H9 (cell line): ENCODE data around the gene PTTG2. TPM values are rescaled to one million over a fixed set of nuclear protein-coding genes. Genes with fewer than 3 reads are reported as not detected.

Source experiments
- DNase-seq: peaks from one replicate; pipeline ENCODE4 v3.0.0-alpha.2; 2017
- H2AFZ ChIP-seq: one replicate; pipeline ENCODE4 v1.6.1; 2013; ENCODE audit warnings: mild to moderate bottlenecking, low read length, control low read depth, moderate library complexity
- H2AK5ac ChIP-seq: 2 replicates; pipeline ENCODE4 v1.6.1; 2013; ENCODE audit warnings: low read length, control low read depth, mixed read lengths; ENCODE audit not compliant: insufficient read length
- H2BK120ac ChIP-seq: one replicate; pipeline ENCODE4 v1.6.1; 2013; ENCODE audit warnings: low read depth, mild to moderate bottlenecking, low read length, control low read depth, inconsistent platforms; ENCODE audit not compliant: poor library complexity, severe bottlenecking
- H2BK12ac ChIP-seq: 2 replicates; pipeline ENCODE4 v1.6.1; 2013; ENCODE audit warnings: low read length, control low read depth, mixed read lengths, low read depth; ENCODE audit not compliant: insufficient read length
- H2BK15ac ChIP-seq: 2 replicates; pipeline ENCODE4 v1.6.1; 2013; ENCODE audit warnings: low read depth, low read length, control low read depth
- H2BK20ac ChIP-seq: one replicate; pipeline ENCODE4 v1.6.1; 2013; ENCODE audit warnings: low read depth, mild to moderate bottlenecking, low read length, control low read depth, inconsistent platforms; ENCODE audit not compliant: poor library complexity, severe bottlenecking
- H2BK5ac ChIP-seq: 2 replicates; pipeline ENCODE4 v1.6.1; 2013; ENCODE audit warnings: low read length, control low read depth, mixed read lengths; ENCODE audit not compliant: insufficient read length
- H3K14ac ChIP-seq: 2 replicates; pipeline ENCODE4 v1.6.1; 2013; ENCODE audit warnings: low read length, control low read depth; ENCODE audit not compliant: insufficient read depth
- H3K18ac ChIP-seq: 2 replicates; pipeline ENCODE4 v1.6.1; 2013; ENCODE audit warnings: low read depth, mild to moderate bottlenecking, mixed read lengths, low read length, control low read depth; ENCODE audit not compliant: insufficient read length
- H3K23ac ChIP-seq: 2 replicates; pipeline ENCODE4 v1.6.1; 2013; ENCODE audit warnings: low read length, control low read depth, mixed read lengths, low read depth; ENCODE audit not compliant: insufficient read length
- H3K23me2 ChIP-seq: 2 replicates; pipeline ENCODE4 v1.6.1; 2013; ENCODE audit warnings: low read depth, mild to moderate bottlenecking, mixed read lengths, low read length, control low read depth; ENCODE audit not compliant: insufficient read length, poor library complexity, severe bottlenecking
- H3K27ac ChIP-seq: 2 replicates; pipeline ENCODE4 v1.5.1; 2013; ENCODE audit warnings: low read length, control low read depth, mixed read lengths, low read depth; ENCODE audit not compliant: insufficient read length
- H3K27me3 ChIP-seq: 2 replicates; pipeline ENCODE4 v1.6.1; 2013; ENCODE audit warnings: low read length, control low read depth, inconsistent platforms; ENCODE audit not compliant: insufficient read depth
- H3K4ac ChIP-seq: 2 replicates; pipeline ENCODE4 v1.6.1; 2013; ENCODE audit warnings: low read depth, mild to moderate bottlenecking, control low read depth, inconsistent platforms, low read length, moderate library complexity
- H3K4me1 ChIP-seq: 2 replicates; pipeline ENCODE4 v1.6.1; 2013; ENCODE audit warnings: low read length, control low read depth, inconsistent platforms; ENCODE audit not compliant: insufficient read depth
- H3K4me2 ChIP-seq: 2 replicates; pipeline ENCODE4 v1.6.1; 2013; ENCODE audit warnings: low read length, control low read depth, mixed read lengths; ENCODE audit not compliant: insufficient read length, insufficient read depth
- H3K56ac ChIP-seq: 2 replicates; pipeline ENCODE4 v1.6.1; 2013; ENCODE audit warnings: low read depth, mild to moderate bottlenecking, mixed read lengths, low read length, control low read depth; ENCODE audit not compliant: insufficient read length
- H3K79me1 ChIP-seq: 2 replicates; pipeline ENCODE4 v1.6.1; 2013; ENCODE audit warnings: low read depth, mild to moderate bottlenecking, moderate library complexity, low read length, control low read depth, inconsistent platforms; ENCODE audit not compliant: insufficient read depth, poor library complexity, severe bottlenecking
- H3K79me2 ChIP-seq: 2 replicates; pipeline ENCODE4 v1.6.1; 2013; ENCODE audit warnings: low read length, control low read depth, inconsistent platforms; ENCODE audit not compliant: insufficient read depth
- H3K9ac ChIP-seq: 2 replicates; pipeline ENCODE4 v1.6.1; 2013; ENCODE audit warnings: low read length, control low read depth, mixed read lengths; ENCODE audit not compliant: insufficient read length; ENCODE audit errors: extremely low read depth
- H3K9me3 ChIP-seq: one replicate; pipeline ENCODE4 v1.6.1; 2013; ENCODE audit warnings: low read depth, low read length, inconsistent platforms; ENCODE audit not compliant: control insufficient read depth
- H3T11ph ChIP-seq: one replicate; pipeline ENCODE4 v1.6.1; 2013; ENCODE audit warnings: mild to moderate bottlenecking, low read length, control low read depth, inconsistent platforms
- H4K20me1 ChIP-seq: one replicate; pipeline ENCODE4 v1.6.1; 2013; ENCODE audit not compliant: control insufficient read depth, insufficient read length, insufficient read depth
- H4K5ac ChIP-seq: 2 replicates; pipeline ENCODE4 v1.6.1; 2013; ENCODE audit warnings: low read depth, mild to moderate bottlenecking, mixed read lengths, low read length, control low read depth; ENCODE audit not compliant: insufficient read length
- H4K8ac ChIP-seq: replicated peaks from 2 replicates; pipeline ENCODE4 v1.6.1; 2013; ENCODE audit warnings: low read length, control low read depth, mixed read lengths, low read depth; ENCODE audit not compliant: insufficient read length
- H4K91ac ChIP-seq: 2 replicates; pipeline ENCODE4 v1.6.1; 2013; ENCODE audit warnings: low read depth, mild to moderate bottlenecking, moderate library complexity, mixed read lengths, low read length, control low read depth; ENCODE audit not compliant: insufficient read length
- H3K27ac Mint-ChIP-seq, 3 experiments: 2 replicates in 2 of 3; 3 replicates in 1 of 3; pipeline ENCODE4 v1.8.0; 2020 to 2021; ENCODE audit warnings: mixed read lengths in 3 of 3, mild to moderate bottlenecking in 1 of 3, moderate library complexity in 1 of 3
- H3K27me3 Mint-ChIP-seq: 2 replicates; pipeline ENCODE4 v1.8.0; 2021; ENCODE audit warnings: low read depth, mild to moderate bottlenecking, moderate library complexity, mixed read lengths
- H3K36me3 Mint-ChIP-seq, 3 experiments: 2 replicates in 2 of 3; 3 replicates in 1 of 3; pipeline ENCODE4 v1.8.0; 2020 to 2021; ENCODE audit warnings: low read depth in 3 of 3, mixed read lengths in 3 of 3; ENCODE audit not compliant: insufficient read depth in 1 of 3
- H3K4me1 Mint-ChIP-seq, 2 experiments: 2 replicates each; pipeline ENCODE4 v1.8.0; 2020; ENCODE audit warnings: mixed read lengths in 2 of 2
- H3K4me3 Mint-ChIP-seq, 2 experiments: 2 replicates in 1 of 2; 3 replicates in 1 of 2; pipeline ENCODE4 v1.8.0; 2020 to 2021; ENCODE audit warnings: mild to moderate bottlenecking in 2 of 2, mixed read lengths in 2 of 2, moderate library complexity in 1 of 2
- H3K9me3 Mint-ChIP-seq, 2 experiments: 2 replicates in 1 of 2; 3 replicates in 1 of 2; pipeline ENCODE4 v1.8.0; 2020; ENCODE audit warnings: mild to moderate bottlenecking in 2 of 2, mixed read lengths in 2 of 2, moderate library complexity in 1 of 2
- WGBS: extraction: QIAGEN DNeasy Blood & Tissue Kit; methylation state at CpG from one replicate; pipeline ENCODE4 v1.1.7; 2013; ENCODE audit warnings: missing lambda C conversion rate, low lambda C conversion rate, mixed read lengths; ENCODE audit not compliant: insufficient read length; ENCODE audit errors: extremely low coverage; 5-methylcytosine and 5-hydroxymethylcytosine counted together
- total RNA-seq: library from RNA; stranded (reverse); gene quantifications from 2 replicates; pipeline ENCODE4 v1.2.1, GENCODE V29; 2021
- TF ChIP-seq, protein P1 (sequence below): fragments of 200-600 bp; sonication (generic); conservative IDR thresholded peaks from 3 replicates; pipeline ENCODE4 v1.8.0; 2021; ENCODE audit warnings: antibody characterized with exemption, mild to moderate bottlenecking

The PTTG2 gene
- total RNA-seq, 1 experiment from 2014 or later = not detected

DNA sequence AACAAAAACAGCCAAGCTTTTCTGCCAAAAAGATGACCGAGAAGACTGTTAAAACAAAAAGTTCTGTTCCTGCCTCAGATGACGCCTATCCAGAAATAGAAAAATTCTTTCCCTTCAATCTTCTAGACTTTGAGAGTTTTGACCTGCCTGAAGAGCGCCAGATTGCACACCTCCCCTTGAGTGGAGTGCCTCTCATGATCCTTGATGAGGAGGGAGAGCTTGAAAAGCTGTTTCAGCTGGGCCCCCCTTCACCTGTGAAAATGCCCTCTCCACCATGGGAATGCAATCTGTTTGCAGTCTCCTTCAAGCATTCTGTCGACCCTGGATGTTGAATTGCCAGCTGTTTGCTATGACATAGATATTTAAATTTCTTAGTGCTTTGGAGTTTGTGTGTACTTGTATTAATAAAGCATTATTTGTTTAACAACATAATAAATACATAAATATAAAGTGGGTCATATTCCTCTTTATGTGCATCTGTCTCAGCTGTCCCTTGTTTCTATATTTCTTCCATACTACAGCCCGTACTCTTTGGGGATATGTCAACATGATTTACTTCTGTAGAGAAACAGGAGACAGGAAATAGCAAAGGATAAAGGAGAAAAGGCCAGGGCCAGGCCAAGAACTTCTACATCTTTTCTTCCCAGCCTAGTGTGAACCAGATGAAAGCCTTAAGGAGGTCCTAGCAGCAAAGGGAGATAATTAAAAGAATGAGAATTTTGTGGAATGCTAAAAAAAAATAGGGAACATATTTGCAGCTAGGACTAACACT, 667 bp downstream of the PTTG2 start:
- no peak overlapping the region for H2BK120ac ChIP-seq
- H2BK12ac ChIP-seq = no peak overlapping the region
- H3K23me2 ChIP-seq = no peaks in the 10 kb centered on the region
- H3K4me1 ChIP-seq = no peaks in the 10 kb centered on the region
- no peak for DNase-seq
- no peak overlapping the region for H4K8ac ChIP-seq
- H3K18ac ChIP-seq = no peak overlapping the region
- no peaks in the 10 kb centered on the region for H3K79me1 ChIP-seq
- no peak overlapping the region for H3K4me2 ChIP-seq
- H3K56ac ChIP-seq = no peak overlapping the region
- no peak overlapping the region for H2AFZ ChIP-seq
- no peak overlapping the region for H4K91ac ChIP-seq
- no peak overlapping the region for H2BK5ac ChIP-seq
- no peak overlapping the region for H3K9ac ChIP-seq
- no peak overlapping the region for H2BK20ac ChIP-seq
- H3K14ac ChIP-seq = no peak overlapping the region
- no CpG with 5 or more reads among the region's 5 CpGs for WGBS
- no peak overlapping the region for H2AK5ac ChIP-seq
- H3K4ac ChIP-seq = no peak overlapping the region
- no peaks in the 10 kb centered on the region for H3K9me3 Mint-ChIP-seq
- H3K27me3 Mint-ChIP-seq = no peaks in the 10 kb centered on the region
- H3K27me3 ChIP-seq = no peaks in the 10 kb centered on the region
- no peaks in the 10 kb centered on the region for H3K36me3 Mint-ChIP-seq
- TF ChIP-seq, protein P1, sequence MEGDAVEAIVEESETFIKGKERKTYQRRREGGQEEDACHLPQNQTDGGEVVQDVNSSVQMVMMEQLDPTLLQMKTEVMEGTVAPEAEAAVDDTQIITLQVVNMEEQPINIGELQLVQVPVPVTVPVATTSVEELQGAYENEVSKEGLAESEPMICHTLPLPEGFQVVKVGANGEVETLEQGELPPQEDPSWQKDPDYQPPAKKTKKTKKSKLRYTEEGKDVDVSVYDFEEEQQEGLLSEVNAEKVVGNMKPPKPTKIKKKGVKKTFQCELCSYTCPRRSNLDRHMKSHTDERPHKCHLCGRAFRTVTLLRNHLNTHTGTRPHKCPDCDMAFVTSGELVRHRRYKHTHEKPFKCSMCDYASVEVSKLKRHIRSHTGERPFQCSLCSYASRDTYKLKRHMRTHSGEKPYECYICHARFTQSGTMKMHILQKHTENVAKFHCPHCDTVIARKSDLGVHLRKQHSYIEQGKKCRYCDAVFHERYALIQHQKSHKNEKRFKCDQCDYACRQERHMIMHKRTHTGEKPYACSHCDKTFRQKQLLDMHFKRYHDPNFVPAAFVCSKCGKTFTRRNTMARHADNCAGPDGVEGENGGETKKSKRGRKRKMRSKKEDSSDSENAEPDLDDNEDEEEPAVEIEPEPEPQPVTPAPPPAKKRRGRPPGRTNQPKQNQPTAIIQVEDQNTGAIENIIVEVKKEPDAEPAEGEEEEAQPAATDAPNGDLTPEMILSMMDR = no peak
- H3K23ac ChIP-seq = no peak overlapping the region
- peaks cover 0 to 2% of the 10 kb centered on the region in 2 experiments; a peak in 1 of 4 replicates for H3K4me1 Mint-ChIP-seq
- H3T11ph ChIP-seq = no peak overlapping the region
- H3K27ac ChIP-seq = no peak overlapping the region
- H4K5ac ChIP-seq = no peak overlapping the region
- no peaks in the 10 kb centered on the region for H3K9me3 ChIP-seq
- no peaks in the 10 kb centered on the region for H4K20me1 ChIP-seq
- H3K79me2 ChIP-seq = no peaks in the 10 kb centered on the region
- no peak overlapping the region for H2BK15ac ChIP-seq
- H3K4me3 Mint-ChIP-seq = no peak overlapping the region
- peak overlapping the region in 1 of 3 experiments; percentile 46; a peak in 1 of 7 replicates for H3K27ac Mint-ChIP-seq
